Upper lobe of right lung (tissue), 1 donor: Measurements from ENCODE around the gene PATL2. TPM values are rescaled to one million over a fixed set of nuclear protein-coding genes. Genes with fewer than 3 reads are reported as not detected.
A peak's percentile ranks its signal among the peaks of the same experiment; 100 is the strongest.
"Not testable (repeated sequence)": the region's sequence is repeated elsewhere in the genome, so short reads cannot be mapped to it uniquely, and the experiment has no call there.

Experiments used
- ATAC-seq: fragments of 200-7000 bp; cut with Tn5 transposase; one replicate; pipeline ENCODE4 v1.9.1; 2020; ENCODE audit warnings: mild to moderate bottlenecking, moderate library complexity
- DNase-seq: peaks from one replicate; pipeline ENCODE4 v3.0.0-alpha.2; 2020
- H3K27ac ChIP-seq: fragments of 200-600 bp; one replicate; pipeline ENCODE4 v1.8.0; 2022
- H3K27me3 ChIP-seq: fragments of 200-600 bp; one replicate; pipeline ENCODE4 v1.8.0; 2022; ENCODE audit warnings: mild to moderate bottlenecking
- H3K36me3 ChIP-seq: fragments of 200-600 bp; one replicate; pipeline ENCODE4 v1.8.0; 2022
- H3K4me1 ChIP-seq: fragments of 200-600 bp; one replicate; pipeline ENCODE4 v1.8.0; 2022
- H3K4me3 ChIP-seq: fragments of 200-600 bp; one replicate; pipeline ENCODE4 v1.8.0; 2022; ENCODE audit warnings: mild to moderate bottlenecking
- H3K9me3 ChIP-seq: fragments of 200-600 bp; one replicate; pipeline ENCODE4 v1.8.0; 2022
- intact Hi-C: fragments of 100-400 bp; cut with DNase I; formaldehyde crosslinking; loops from one replicate; pipeline ENCODE4 v1.11.0; 2022
- long read RNA-seq: library from polyadenylated mRNA; unstranded; transcript quantifications from one replicate; pipeline ENCODE4 v2.0.0, GENCODE V29; 2021
- total RNA-seq: library from RNA; stranded (reverse); fragmentation: NEBNext Ultra II Directional; extraction: Animal tissue kit (Norgen Biotek cat#: 25700); gene quantifications from one replicate; pipeline ENCODE4 v1.2.1, GENCODE V29; 2021
- TF ChIP-seq, protein P1 (sequence below): fragments of 200-600 bp; IDR thresholded peaks from one replicate; pipeline ENCODE4 v1.8.0; 2022; ENCODE audit warnings: antibody characterized with exemption
- donor health status: DM: no; HTN: yes; CAD: no; lungs with severe emphysema.

The PATL2 gene
- 3.7 TPM for total RNA-seq
- long read RNA-seq, partial matches to known transcripts: 1 of 2 reads
- long read RNA-seq, other reads (novel, unspliced or antisense): 1 of 2 reads

DNA sequence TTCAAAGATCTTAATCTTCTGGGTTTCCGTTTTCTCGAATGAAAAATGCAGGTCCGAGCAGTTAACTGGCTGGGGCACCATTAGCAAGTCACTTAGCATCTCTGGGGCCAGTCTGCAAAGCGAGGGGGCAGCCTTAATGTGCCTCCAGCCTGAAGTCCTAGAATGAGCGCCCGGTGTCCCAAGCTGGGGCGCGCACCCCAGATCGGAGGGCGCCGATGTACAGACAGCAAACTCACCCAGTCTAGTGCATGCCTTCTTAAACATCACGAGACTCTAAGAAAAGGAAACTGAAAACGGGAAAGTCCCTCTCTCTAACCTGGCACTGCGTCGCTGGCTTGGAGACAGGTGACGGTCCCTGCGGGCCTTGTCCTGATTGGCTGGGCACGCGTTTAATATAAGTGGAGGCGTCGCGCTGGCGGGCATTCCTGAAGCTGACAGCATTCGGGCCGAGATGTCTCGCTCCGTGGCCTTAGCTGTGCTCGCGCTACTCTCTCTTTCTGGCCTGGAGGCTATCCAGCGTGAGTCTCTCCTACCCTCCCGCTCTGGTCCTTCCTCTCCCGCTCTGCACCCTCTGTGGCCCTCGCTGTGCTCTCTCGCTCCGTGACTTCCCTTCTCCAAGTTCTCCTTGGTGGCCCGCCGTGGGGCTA lies at the start of gene PATL2, which contains the start of gene B2M:
Gene PATL2 (minus strand): TSS at position 228 of the 647 bp plus-strand sequence. CDS start 34,833 bp downstream, outside the sequence.
Gene B2M (plus strand): TSS at position 422 of the 647 bp plus-strand sequence. CDS start 30 bp downstream, at position 452.
- Histone ChIP-seq H3K4me3 (peak within 1 kb of the TSS; percentile 96), H3K27ac (peak within 1 kb of the TSS; percentile 100), H3K27me3 (no peaks in the 10 kb centered on the region), H3K4me1 (peaks cover 40% of the 10 kb centered on the region), H3K36me3 (peaks cover 32% of the 10 kb centered on the region), H3K9me3 (no peaks in the 10 kb centered on the region)
- peak; percentile 97 for DNase-seq
- peak; percentile 93 for ATAC-seq
- TF ChIP-seq, protein P1, sequence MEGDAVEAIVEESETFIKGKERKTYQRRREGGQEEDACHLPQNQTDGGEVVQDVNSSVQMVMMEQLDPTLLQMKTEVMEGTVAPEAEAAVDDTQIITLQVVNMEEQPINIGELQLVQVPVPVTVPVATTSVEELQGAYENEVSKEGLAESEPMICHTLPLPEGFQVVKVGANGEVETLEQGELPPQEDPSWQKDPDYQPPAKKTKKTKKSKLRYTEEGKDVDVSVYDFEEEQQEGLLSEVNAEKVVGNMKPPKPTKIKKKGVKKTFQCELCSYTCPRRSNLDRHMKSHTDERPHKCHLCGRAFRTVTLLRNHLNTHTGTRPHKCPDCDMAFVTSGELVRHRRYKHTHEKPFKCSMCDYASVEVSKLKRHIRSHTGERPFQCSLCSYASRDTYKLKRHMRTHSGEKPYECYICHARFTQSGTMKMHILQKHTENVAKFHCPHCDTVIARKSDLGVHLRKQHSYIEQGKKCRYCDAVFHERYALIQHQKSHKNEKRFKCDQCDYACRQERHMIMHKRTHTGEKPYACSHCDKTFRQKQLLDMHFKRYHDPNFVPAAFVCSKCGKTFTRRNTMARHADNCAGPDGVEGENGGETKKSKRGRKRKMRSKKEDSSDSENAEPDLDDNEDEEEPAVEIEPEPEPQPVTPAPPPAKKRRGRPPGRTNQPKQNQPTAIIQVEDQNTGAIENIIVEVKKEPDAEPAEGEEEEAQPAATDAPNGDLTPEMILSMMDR: no peak
- intact Hi-C loops: loop anchor here (10.0 kb wide), 1 partner anchor 46 kb away; the partner anchor contains the start of gene SPG11

GRCh38 chr15:44753345-44753744 lies 42.2 kb upstream of the PATL2 start:
- H3K9me3 ChIP-seq: no peaks in the 10 kb centered on the region
- no peaks in the 10 kb centered on the region for H3K36me3 ChIP-seq
- no peak for ATAC-seq
- no peak overlapping the region for H3K27ac ChIP-seq
- H3K27me3 ChIP-seq: no peaks in the 10 kb centered on the region
- no peak for DNase-seq
- TF ChIP-seq, protein P1: no peak
- no peaks in the 10 kb centered on the region for H3K4me1 ChIP-seq
- H3K4me3 ChIP-seq: no peak overlapping the region
- intact Hi-C loops: no loop called here

GRCh38 chr15:44743454-44743853 lies 32.3 kb upstream of the PATL2 start:
- H3K9me3 ChIP-seq, ATAC-seq, H3K4me1 ChIP-seq, H3K27me3 ChIP-seq, H3K4me3 ChIP-seq, H3K36me3 ChIP-seq, DNase-seq, H3K27ac ChIP-seq, intact Hi-C loops: not testable (repeated sequence)

DNA sequence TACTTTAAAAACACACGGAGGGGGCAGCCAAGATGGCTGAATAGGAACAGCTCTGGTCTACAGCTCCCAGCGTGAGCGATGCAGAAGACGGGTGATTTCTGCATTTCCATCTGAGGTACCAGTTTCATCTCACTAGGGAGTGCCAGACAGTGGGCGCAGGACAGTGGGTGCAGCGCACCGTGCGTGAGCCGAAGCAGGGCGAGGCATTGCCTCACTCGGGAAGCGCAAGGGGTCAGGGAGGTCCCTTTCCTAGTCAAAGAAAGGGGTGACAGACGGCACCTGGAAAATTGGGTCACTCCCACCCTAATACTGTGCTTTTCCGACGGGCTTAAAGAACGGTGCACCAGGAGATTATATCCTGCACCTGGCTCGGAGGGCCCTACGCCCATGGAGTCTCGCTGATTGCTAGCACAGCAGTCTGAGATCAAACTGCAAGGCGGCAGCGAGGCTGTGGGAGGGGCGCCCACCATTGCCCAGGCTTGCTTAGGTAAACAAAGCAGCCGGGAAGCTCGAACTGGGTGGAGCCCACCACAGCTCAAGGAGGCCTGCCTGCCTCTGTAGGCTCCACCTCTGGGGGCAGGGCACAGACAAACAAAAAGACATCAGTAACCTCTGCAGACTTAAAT lies 28.2 kb upstream of the PATL2 start:
- ATAC-seq, H3K27ac ChIP-seq, DNase-seq, H3K27me3 ChIP-seq, H3K9me3 ChIP-seq, H3K36me3 ChIP-seq, H3K4me3 ChIP-seq: not testable (repeated sequence)
- peaks cover 13% of the 10 kb centered on the region for H3K4me1 ChIP-seq
- intact Hi-C loops: loop anchor here (10.0 kb wide), 1 partner anchor 85 kb away; no protein-coding TSS in a partner anchor

DNA sequence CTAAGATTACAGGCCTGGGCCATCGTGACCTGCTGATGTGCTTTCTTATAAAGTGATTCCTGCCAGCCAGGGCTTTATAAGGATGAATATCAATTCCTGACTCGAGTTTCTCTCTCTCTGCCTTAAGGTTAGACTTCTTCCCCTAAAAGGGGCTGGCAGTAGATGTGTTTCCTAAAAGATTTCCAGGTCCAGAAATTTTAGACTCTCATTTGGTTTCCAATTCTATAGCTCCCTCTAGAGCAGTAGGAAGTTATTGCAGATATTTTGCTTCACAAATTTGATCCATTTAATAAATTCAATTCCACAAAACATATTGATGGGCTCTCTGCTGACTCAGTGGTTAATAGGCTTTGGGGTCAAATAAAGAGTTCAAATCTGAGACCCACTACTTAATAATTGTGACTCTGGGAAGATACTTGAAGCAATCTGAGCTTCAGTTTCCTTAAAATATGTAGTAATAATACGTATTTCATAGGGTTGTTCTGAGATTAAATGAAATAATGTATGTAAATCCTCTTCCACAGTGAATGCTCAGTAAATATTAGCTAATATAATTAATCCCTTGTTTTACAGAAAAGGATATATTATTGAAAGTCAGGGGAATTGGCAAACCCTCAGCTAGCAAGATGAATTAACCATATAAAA lies 27.3 kb upstream of the PATL2 start:
- Histone ChIP-seq H3K36me3 (no peaks in the 10 kb centered on the region), H3K27me3 (no peaks in the 10 kb centered on the region), H3K4me3 (no peak overlapping the region), H3K27ac (no peak overlapping the region), H3K4me1 (peaks cover 13% of the 10 kb centered on the region), H3K9me3 (no peaks in the 10 kb centered on the region)
- TF ChIP-seq, protein P1: peak; percentile 79
- intact Hi-C loops: loop anchor here (10.0 kb wide), 1 partner anchor 84 kb away; no protein-coding TSS in a partner anchor
- DNase-seq: no peak
- peak; percentile 76 for ATAC-seq

DNA sequence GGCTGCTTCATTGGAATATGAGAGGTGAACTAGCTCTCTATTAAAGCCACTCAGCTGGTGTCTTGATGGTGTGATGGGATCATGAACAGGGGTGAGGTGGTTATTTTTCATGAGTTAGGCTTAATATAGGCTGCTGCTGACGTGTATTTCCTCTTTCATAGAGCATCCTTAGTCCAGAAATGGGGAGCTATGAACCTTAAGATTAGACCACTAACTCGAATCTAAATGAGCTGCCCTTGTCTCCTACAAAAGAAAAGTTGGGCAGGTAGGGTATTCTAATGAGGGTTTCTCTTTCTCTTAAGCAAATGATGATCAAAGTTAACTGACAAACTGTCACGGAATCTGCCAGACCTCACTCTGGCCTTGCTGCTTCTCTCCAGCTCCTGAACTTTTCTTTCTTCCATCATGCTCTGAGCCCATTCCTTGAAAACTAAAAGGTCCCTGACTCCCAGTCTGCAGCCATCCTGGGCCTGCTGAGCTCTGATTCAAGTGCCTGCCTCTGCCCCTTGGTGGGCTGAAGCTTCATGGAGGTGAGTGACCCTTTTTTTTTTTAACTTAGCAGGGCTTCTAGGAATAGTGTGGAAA lies 25.1 kb upstream of the PATL2 start, which contains the start of gene TRIM69:
Gene TRIM69 (plus strand): TSS at position 348 of the 585 bp plus-strand sequence. CDS start 177 bp downstream, at position 525.
- no peaks in the 10 kb centered on the region for H3K27me3 ChIP-seq
- ATAC-seq (no peak), DNase-seq (no peak)
- H3K9me3 ChIP-seq: no peaks in the 10 kb centered on the region
- H3K4me1 ChIP-seq: peaks cover 13% of the 10 kb centered on the region
- no peak within 1 kb of the TSS for H3K4me3 ChIP-seq
- intact Hi-C loops: loop anchor here (10.0 kb wide), 1 partner anchor 81 kb away; no protein-coding TSS in a partner anchor
- TF ChIP-seq, protein P1: no peak
- peaks cover 9% of the 10 kb centered on the region for H3K36me3 ChIP-seq
- H3K27ac ChIP-seq: peak within 1 kb of the TSS; percentile 78
